Hepatocyte (in vitro differentiated cells): Measurements from ENCODE around the gene FGD5.

Source experiments
- CTCF ChIP-seq: fragments of 200-600 bp; sonication (generic); IDR thresholded peaks from 2 replicates; pipeline ENCODE4 v1.5.1; 2016; ENCODE audit warnings: antibody characterized with exemption, mild to moderate bottlenecking; ENCODE audit not compliant: poor library complexity
- EZH2 ChIP-seq: fragments of 200-600 bp; sonication (generic); IDR thresholded peaks from 2 replicates; pipeline ENCODE4 v1.6.1; 2016; ENCODE audit warnings: antibody characterized with exemption, mild to moderate bottlenecking, borderline replicate concordance

GRCh38 chr3:14793126-14793857, 25.5 kb upstream of the FGD5 start:
- no peak for TF ChIP-seq CTCF
- no peak for TF ChIP-seq EZH2
